OCI-LY3 (cell line): ENCODE measurements around the gene CAPN14.
"Not testable (repeated sequence)": the region's sequence is repeated elsewhere in the genome, so short reads cannot be mapped to it uniquely, and the experiment has no call there.

ENCODE experiments used
- H2AFZ ChIP-seq: fragments of 200-600, 300-600 bp; shearing (Covaris generic); 2 replicates; pipeline ENCODE4 v1.6.0; 2014; ENCODE audit warnings: antibody characterized with exemption, low read depth, low read length
- H3K27ac ChIP-seq: fragments of 200-600, 300-600 bp; sonication (generic); 2 replicates; pipeline ENCODE4 v1.5.1; 2014; ENCODE audit warnings: mild to moderate bottlenecking, low read length, moderate library complexity, mixed read lengths
- H3K27me3 ChIP-seq: fragments of 200-600, 300-600 bp; sonication (generic); 2 replicates; pipeline ENCODE4 v1.6.1; 2014; ENCODE audit warnings: low read depth, low read length, mixed read lengths
- H3K36me3 ChIP-seq: fragments of 200-600, 300-600 bp; sonication (generic); replicated peaks from 2 replicates; pipeline ENCODE3; 2014; ENCODE audit warnings: low read depth, low read length, mixed read lengths
- H3K4me1 ChIP-seq: fragments of 300-600, 200-600 bp; sonication (generic); 2 replicates; pipeline ENCODE4 v1.6.1; 2014; ENCODE audit warnings: low read length, mixed read lengths
- H3K4me2 ChIP-seq: fragments of 200-600, 300-600 bp; sonication (generic); 2 replicates; pipeline ENCODE4 v1.6.1; 2014; ENCODE audit warnings: low read length, mixed read lengths
- H3K4me3 ChIP-seq: fragments of 300-600, 200-600 bp; sonication (generic); 2 replicates; pipeline ENCODE4 v1.5.1; 2014; ENCODE audit warnings: antibody characterized with exemption, mild to moderate bottlenecking, low read length, moderate library complexity
- H3K79me2 ChIP-seq: fragments of 300-600, 200-600 bp; shearing (Covaris generic); 2 replicates; pipeline ENCODE4 v1.6.1; 2014; ENCODE audit warnings: mild to moderate bottlenecking, low read length, mixed read lengths
- H3K9ac ChIP-seq: fragments of 300-600, 200-600 bp; shearing (Covaris generic); 2 replicates; pipeline ENCODE4 v1.6.0; 2014; ENCODE audit warnings: mild to moderate bottlenecking, low read length, moderate library complexity
- H3K9me3 ChIP-seq: fragments of 200-600, 300-600 bp; shearing (Covaris generic); 2 replicates; pipeline ENCODE4 v1.6.1; 2014; ENCODE audit warnings: low read length, mixed read lengths; ENCODE audit not compliant: insufficient read depth
- H4K20me1 ChIP-seq: fragments of 200-600, 300-600 bp; sonication (generic); 2 replicates; pipeline ENCODE4 v1.6.1; 2016; ENCODE audit warnings: low read length, mixed read lengths; ENCODE audit not compliant: insufficient read depth
- CTCF ChIP-seq: fragments of 200-600, 300-600 bp; sonication (generic); IDR thresholded peaks from 2 replicates; pipeline ENCODE4 v1.5.1; 2014; ENCODE audit warnings: antibody characterized with exemption, low read length, low read depth
- EZH2phosphoT487 ChIP-seq: fragments of 200-600 bp; shearing (Covaris generic); IDR thresholded peaks from 2 replicates; pipeline ENCODE4 v1.6.1; 2018; ENCODE audit warnings: antibody characterized with exemption, mixed run types, low read depth

The CAPN14 gene

DNA sequence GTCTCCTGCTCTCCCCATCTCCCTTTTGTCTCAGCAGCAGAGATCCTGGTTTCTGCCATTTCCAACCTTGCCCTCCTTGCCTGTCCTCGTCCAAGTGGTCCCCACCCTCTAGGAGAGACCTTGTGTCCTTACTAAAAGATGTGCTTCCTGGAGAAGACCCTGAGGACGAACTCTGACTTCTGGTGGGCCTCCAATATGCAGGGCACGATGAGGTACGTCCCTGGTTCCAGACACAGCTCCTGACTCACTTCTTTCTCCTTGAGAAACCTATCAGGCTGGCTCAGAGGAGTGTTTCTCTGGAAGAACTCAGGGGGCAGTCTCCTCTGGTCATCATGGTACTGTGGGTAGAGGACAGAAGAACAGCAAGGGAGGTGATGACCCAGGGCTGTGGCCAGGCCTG, 28.2 kb downstream of the CAPN14 start:
- H3K9me3 ChIP-seq: no peaks in the 10 kb centered on the region
- no peaks in the 10 kb centered on the region for H3K27me3 ChIP-seq
- no peak overlapping the region for H3K27ac ChIP-seq
- H3K4me3 ChIP-seq: no peak overlapping the region
- no peaks in the 10 kb centered on the region for H3K36me3 ChIP-seq
- H2AFZ ChIP-seq: no peak overlapping the region
- H3K4me1 ChIP-seq: no peaks in the 10 kb centered on the region
- H3K79me2 ChIP-seq: no peaks in the 10 kb centered on the region
- H4K20me1 ChIP-seq: no peaks in the 10 kb centered on the region
- no peak overlapping the region for H3K9ac ChIP-seq
- TF ChIP-seq EZH2phosphoT487: no peak
- TF ChIP-seq CTCF: no peak
- H3K4me2 ChIP-seq: no peak overlapping the region

- no peaks in the 10 kb centered on the region for H3K4me1 ChIP-seq
- TF ChIP-seq CTCF (no peak), EZH2phosphoT487 (no peak)
- H3K79me2 ChIP-seq: no peaks in the 10 kb centered on the region
- no peaks in the 10 kb centered on the region for H3K36me3 ChIP-seq
- no peaks in the 10 kb centered on the region for H3K27me3 ChIP-seq
- no peak overlapping the region for H3K4me2 ChIP-seq
- no peaks in the 10 kb centered on the region for H4K20me1 ChIP-seq
- H3K27ac ChIP-seq: no peak overlapping the region
- H3K4me3 ChIP-seq: no peak overlapping the region
- H3K9me3 ChIP-seq: no peaks in the 10 kb centered on the region
- no peak overlapping the region for H3K9ac ChIP-seq
- H2AFZ ChIP-seq: no peak overlapping the region
Observed at GRCh38 chr2:31188131-31188530, 29.2 kb downstream of the CAPN14 start.

GRCh38 chr2:31187166-31187565, 30.1 kb downstream of the CAPN14 start:
- Histone ChIP-seq H3K4me2 (no peak overlapping the region), H3K9me3 (no peaks in the 10 kb centered on the region), H3K9ac (no peak overlapping the region), H3K4me1 (no peaks in the 10 kb centered on the region), H3K27me3 (no peaks in the 10 kb centered on the region), H4K20me1 (no peaks in the 10 kb centered on the region), H2AFZ (no peak overlapping the region), H3K27ac (no peak overlapping the region), H3K4me3 (no peak overlapping the region), H3K79me2 (no peaks in the 10 kb centered on the region), H3K36me3 (no peaks in the 10 kb centered on the region)
- no peak for TF ChIP-seq EZH2phosphoT487
- no peak for TF ChIP-seq CTCF

GRCh38 chr2:31183973-31184372, 33.3 kb downstream of the CAPN14 start:
- H3K27me3 ChIP-seq, H3K4me2 ChIP-seq, H4K20me1 ChIP-seq, H3K9me3 ChIP-seq, H3K9ac ChIP-seq, H3K4me3 ChIP-seq, H3K36me3 ChIP-seq, H3K79me2 ChIP-seq, H3K4me1 ChIP-seq, H3K27ac ChIP-seq, H2AFZ ChIP-seq: not testable (repeated sequence)

DNA sequence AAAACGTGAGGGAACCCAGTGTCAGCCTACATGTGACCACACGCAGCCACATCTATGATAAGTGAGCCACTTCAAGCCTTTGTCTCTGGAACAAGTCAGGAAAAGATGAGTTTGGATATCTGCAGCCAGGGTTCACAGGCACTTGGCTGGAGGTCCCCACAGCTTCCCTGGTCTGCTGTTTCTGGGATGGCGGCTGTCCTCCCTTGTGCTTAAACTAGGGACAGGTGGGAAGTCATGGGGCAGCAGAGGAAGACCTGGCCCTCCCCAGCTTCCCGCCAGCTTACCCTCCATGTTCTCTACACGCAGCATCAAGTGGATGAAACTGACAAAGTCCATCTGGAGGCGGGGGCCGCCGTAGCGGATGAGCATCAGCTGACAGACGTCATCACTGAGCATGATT, 40.6 kb downstream of the CAPN14 start:
- no peak overlapping the region for H3K27ac ChIP-seq

More for the DNA sequence above, 40.6 kb downstream of the CAPN14 start:
- H3K9me3 ChIP-seq: no peaks in the 10 kb centered on the region
- no peak for TF ChIP-seq CTCF
- TF ChIP-seq EZH2phosphoT487: no peak
- no peaks in the 10 kb centered on the region for H3K79me2 ChIP-seq
- no peak overlapping the region for H3K4me2 ChIP-seq
- no peak overlapping the region for H2AFZ ChIP-seq
- no peaks in the 10 kb centered on the region for H4K20me1 ChIP-seq
- peaks cover 10% of the 10 kb centered on the region for H3K4me1 ChIP-seq
- no peak overlapping the region for H3K4me3 ChIP-seq
- H3K9ac ChIP-seq: no peak overlapping the region
- no peaks in the 10 kb centered on the region for H3K27me3 ChIP-seq
- no peaks in the 10 kb centered on the region for H3K36me3 ChIP-seq
